ENCODE data around the gene GDF7.
A peak's percentile ranks its signal among the peaks of the same experiment; 100 is the strongest.

The GDF7 gene

GRCh38 chr2:20648206-20648605 is 18.7 kb upstream of the GDF7 start:
- no peak overlapping the region for H2BK5ac ChIP-seq (ENCODE audit: low read length)
- no peak for DNase-seq
- H4K5ac ChIP-seq (ENCODE audit: low read length) = no peak overlapping the region

GRCh38 chr2:20648831-20649230 is 18.1 kb upstream of the GDF7 start:
- Histone ChIP-seq H2BK5ac (ENCODE audit: low read length) (no peak overlapping the region), H4K8ac (ENCODE audit: low read depth, low read length) (no peak overlapping the region), H3K27ac (ENCODE audit: low read depth, low read length) (no peak overlapping the region), H3K79me2 (ENCODE audit: control insufficient read depth, insufficient read depth, low read length) (no peaks in the 10 kb centered on the region), H3K23ac (ENCODE audit: low read length) (no peak overlapping the region), H4K5ac (ENCODE audit: low read length) (no peak overlapping the region), H3K27me3 (ENCODE audit: insufficient read depth, low read length, poor library complexity) (no peaks in the 10 kb centered on the region), H2BK120ac (ENCODE audit: low read depth, low read length) (no peak overlapping the region), H2AK5ac (ENCODE audit: low read length) (no peak overlapping the region), H3K4me1 (ENCODE audit: control insufficient read depth, low read depth, low read length) (no peaks in the 10 kb centered on the region), H3K4me3 (ENCODE audit: low read length) (no peak overlapping the region), H3K4ac (ENCODE audit: low read depth, low read length) (no peak overlapping the region), H2BK15ac (replicated peaks; ENCODE audit: low read depth) (no peak overlapping the region), H3K4me2 (ENCODE audit: low read length) (no peak overlapping the region), H3K56ac (ENCODE audit: low read length) (no peak overlapping the region), H3K36me3 (ENCODE audit: control insufficient read depth, insufficient read depth, low read length) (no peaks in the 10 kb centered on the region), H3K79me1 (ENCODE audit: low read length) (no peaks in the 10 kb centered on the region), H3K9ac (ENCODE audit: low read length) (no peak overlapping the region), H3K18ac (ENCODE audit: low read length) (no peak overlapping the region)
- DNase-seq = no peak
- no CpG with 5 or more reads among the region's 9 CpGs for WGBS (ENCODE audit: extremely low coverage, insufficient coverage, low lambda C conversion rate)

More at GRCh38 chr2:20648206-20648605, 18.7 kb upstream of the GDF7 start:
- Histone ChIP-seq H2AK5ac (ENCODE audit: low read length) (no peak overlapping the region), H3K79me1 (ENCODE audit: low read length) (no peaks in the 10 kb centered on the region), H2BK15ac (replicated peaks; ENCODE audit: low read depth) (no peak overlapping the region), H3K4me2 (ENCODE audit: low read length) (no peak overlapping the region), H3K4ac (ENCODE audit: low read depth, low read length) (no peak overlapping the region), H4K8ac (ENCODE audit: low read depth, low read length) (no peak overlapping the region), H3K9ac (ENCODE audit: low read length) (no peak overlapping the region), H3K36me3 (ENCODE audit: control insufficient read depth, insufficient read depth, low read length) (no peaks in the 10 kb centered on the region), H3K23ac (ENCODE audit: low read length) (no peak overlapping the region), H3K79me2 (ENCODE audit: control insufficient read depth, insufficient read depth, low read length) (no peaks in the 10 kb centered on the region), H3K56ac (ENCODE audit: low read length) (no peak overlapping the region), H3K18ac (ENCODE audit: low read length) (no peak overlapping the region), H3K27ac (ENCODE audit: low read depth, low read length) (no peak overlapping the region), H2BK120ac (ENCODE audit: low read depth, low read length) (no peak overlapping the region), H3K4me1 (ENCODE audit: control insufficient read depth, low read depth, low read length) (no peaks in the 10 kb centered on the region), H3K27me3 (ENCODE audit: insufficient read depth, low read length, poor library complexity) (no peaks in the 10 kb centered on the region), H3K4me3 (ENCODE audit: low read length) (no peak overlapping the region)
- no CpG with 5 or more reads among the region's 4 CpGs for WGBS (ENCODE audit: extremely low coverage, insufficient coverage, low lambda C conversion rate)

GRCh38 chr2:20649576-20649975 is 17.4 kb upstream of the GDF7 start:
- no peak overlapping the region for H2AK5ac ChIP-seq (ENCODE audit: low read length)
- no peak overlapping the region for H2BK5ac ChIP-seq (ENCODE audit: low read length)
- H3K23ac ChIP-seq (ENCODE audit: low read length) = no peak overlapping the region
- H3K18ac ChIP-seq (ENCODE audit: low read length) = no peak overlapping the region
- H3K79me1 ChIP-seq (ENCODE audit: low read length) = no peaks in the 10 kb centered on the region
- no peaks in the 10 kb centered on the region for H3K36me3 ChIP-seq (ENCODE audit: control insufficient read depth, insufficient read depth, low read length)
- no peak overlapping the region for H2BK15ac ChIP-seq (replicated peaks; ENCODE audit: low read depth)
- no peak overlapping the region for H3K4ac ChIP-seq (ENCODE audit: low read depth, low read length)
- H3K4me2 ChIP-seq (ENCODE audit: low read length) = no peak overlapping the region
- no peak overlapping the region for H3K4me3 ChIP-seq (ENCODE audit: low read length)
- H4K5ac ChIP-seq (ENCODE audit: low read length) = no peak overlapping the region
- no peaks in the 10 kb centered on the region for H3K4me1 ChIP-seq (ENCODE audit: control insufficient read depth, low read depth, low read length)
- DNase-seq = no peak
- no peak overlapping the region for H2BK120ac ChIP-seq (ENCODE audit: low read depth, low read length)
- no peaks in the 10 kb centered on the region for H3K27me3 ChIP-seq (ENCODE audit: insufficient read depth, low read length, poor library complexity)
- no peaks in the 10 kb centered on the region for H3K79me2 ChIP-seq (ENCODE audit: control insufficient read depth, insufficient read depth, low read length)
- WGBS (ENCODE audit: extremely low coverage, insufficient coverage, low lambda C conversion rate) = no CpG with 5 or more reads among the region's 11 CpGs
- no peak overlapping the region for H3K9ac ChIP-seq (ENCODE audit: low read length)
- no peak overlapping the region for H3K27ac ChIP-seq (ENCODE audit: low read depth, low read length)
- peak overlapping the region; percentile 71 for H3K56ac ChIP-seq (ENCODE audit: low read length)
- H4K8ac ChIP-seq (ENCODE audit: low read depth, low read length) = no peak overlapping the region

- Histone ChIP-seq H3K23ac (ENCODE audit: low read length) (peak overlapping the region; percentile 20), H3K27me3 (ENCODE audit: insufficient read depth, low read length, poor library complexity) (no peaks in the 10 kb centered on the region), H3K79me2 (ENCODE audit: control insufficient read depth, insufficient read depth, low read length) (no peaks in the 10 kb centered on the region), H3K4me2 (ENCODE audit: low read length) (peak overlapping the region; percentile 81), H2BK5ac (ENCODE audit: low read length) (no peak overlapping the region), H4K5ac (ENCODE audit: low read length) (no peak overlapping the region), H3K4ac (ENCODE audit: low read depth, low read length) (no peak overlapping the region), H3K79me1 (ENCODE audit: low read length) (no peaks in the 10 kb centered on the region), H3K4me1 (ENCODE audit: control insufficient read depth, low read depth, low read length) (no peaks in the 10 kb centered on the region), H2BK120ac (ENCODE audit: low read depth, low read length) (no peak overlapping the region), H2BK15ac (replicated peaks; ENCODE audit: low read depth) (no peak overlapping the region), H3K36me3 (ENCODE audit: control insufficient read depth, insufficient read depth, low read length) (no peaks in the 10 kb centered on the region), H3K27ac (ENCODE audit: low read depth, low read length) (no peak overlapping the region), H3K4me3 (ENCODE audit: low read length) (no peak overlapping the region), H3K56ac (ENCODE audit: low read length) (peak overlapping the region; percentile 71), H4K8ac (ENCODE audit: low read depth, low read length) (no peak overlapping the region), H3K18ac (ENCODE audit: low read length) (no peak overlapping the region), H2AK5ac (ENCODE audit: low read length) (no peak overlapping the region), H3K9ac (ENCODE audit: low read length) (peak overlapping the region; percentile 81)
- no CpG with 5 or more reads among the region's 7 CpGs for WGBS (ENCODE audit: extremely low coverage, insufficient coverage, low lambda C conversion rate)
- DNase-seq = no peak
These were observed 17.0 kb upstream of the GDF7 start for GRCh38 chr2:20649976-20650375.

- peak; percentile 57 for DNase-seq
- Histone ChIP-seq H4K5ac (ENCODE audit: low read length) (no peak overlapping the region), H2AK5ac (ENCODE audit: low read length) (no peak overlapping the region), H2BK120ac (ENCODE audit: low read depth, low read length) (no peak overlapping the region), H3K23ac (ENCODE audit: low read length) (no peak overlapping the region), H2BK5ac (ENCODE audit: low read length) (no peak overlapping the region), H3K9ac (ENCODE audit: low read length) (peak overlapping the region; percentile 81), H3K27ac (ENCODE audit: low read depth, low read length) (no peak overlapping the region), H3K18ac (ENCODE audit: low read length) (peak overlapping the region; percentile 32), H3K4me2 (ENCODE audit: low read length) (peak overlapping the region; percentile 81), H3K79me2 (ENCODE audit: control insufficient read depth, insufficient read depth, low read length) (no peaks in the 10 kb centered on the region), H3K4me1 (ENCODE audit: control insufficient read depth, low read depth, low read length) (no peaks in the 10 kb centered on the region), H2BK15ac (replicated peaks; ENCODE audit: low read depth) (no peak overlapping the region), H3K56ac (ENCODE audit: low read length) (peak overlapping the region; percentile 71), H3K27me3 (ENCODE audit: insufficient read depth, low read length, poor library complexity) (no peaks in the 10 kb centered on the region), H3K36me3 (ENCODE audit: control insufficient read depth, insufficient read depth, low read length) (no peaks in the 10 kb centered on the region), H3K4me3 (ENCODE audit: low read length) (peak overlapping the region; percentile 38), H3K79me1 (ENCODE audit: low read length) (no peaks in the 10 kb centered on the region), H4K8ac (ENCODE audit: low read depth, low read length) (peak overlapping the region; percentile 59), H3K4ac (ENCODE audit: low read depth, low read length) (no peak overlapping the region)
- WGBS (ENCODE audit: extremely low coverage, insufficient coverage, low lambda C conversion rate) = no CpG with 5 or more reads among the region's 19 CpGs
These were observed 16.5 kb upstream of the GDF7 start for GRCh38 chr2:20650393-20650876.

Data from mesendoderm (in vitro differentiated cells).